GM18502 (cell line): Measurements from ENCODE around the gene RILPL2.
"Not testable (repeated sequence)": the region's sequence is repeated elsewhere in the genome, so short reads cannot be mapped to it uniquely, and the experiment has no call there.

Source experiments
- ATAC-seq: cut with Tn5 transposase; IDR thresholded peaks from one replicate; pipeline ENCODE4 v1.9.1; 2021; ENCODE audit warnings: mild to moderate bottlenecking; ENCODE audit not compliant: unreplicated experiment, poor library complexity

The RILPL2 gene

DNA sequence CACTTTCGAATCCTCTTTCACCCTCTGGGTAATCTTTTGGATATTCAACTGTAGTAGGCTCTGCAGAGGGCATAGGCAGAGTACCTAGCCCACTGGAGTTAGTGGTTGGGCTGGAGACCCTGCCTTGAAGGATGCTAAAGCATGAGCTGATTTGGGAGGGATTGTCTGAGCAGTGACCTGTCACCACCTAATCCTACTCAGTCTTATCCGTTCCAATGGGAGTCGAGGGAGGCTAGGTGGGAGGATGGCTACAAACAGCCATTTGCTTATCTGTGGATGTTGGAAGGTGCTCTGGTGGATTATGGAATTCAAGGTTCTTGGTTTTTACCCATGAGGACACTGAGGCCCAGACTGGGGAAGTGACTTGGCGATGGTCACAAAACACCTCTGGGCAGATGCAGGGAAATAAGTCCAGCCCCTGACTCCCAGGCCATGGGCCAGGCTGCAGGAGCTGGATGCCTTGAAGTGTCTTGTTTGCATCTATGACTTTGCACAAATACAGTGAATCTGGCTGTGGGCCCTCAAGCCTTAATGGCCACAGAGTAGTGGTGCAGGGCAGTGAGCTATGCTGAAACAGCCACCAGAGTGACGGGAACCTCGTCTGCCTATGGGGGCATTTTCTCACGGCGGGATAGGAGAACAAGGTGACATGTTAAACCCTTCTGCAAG lies 48.8 kb downstream of the RILPL2 start:
- ATAC-seq = no peak

DNA sequence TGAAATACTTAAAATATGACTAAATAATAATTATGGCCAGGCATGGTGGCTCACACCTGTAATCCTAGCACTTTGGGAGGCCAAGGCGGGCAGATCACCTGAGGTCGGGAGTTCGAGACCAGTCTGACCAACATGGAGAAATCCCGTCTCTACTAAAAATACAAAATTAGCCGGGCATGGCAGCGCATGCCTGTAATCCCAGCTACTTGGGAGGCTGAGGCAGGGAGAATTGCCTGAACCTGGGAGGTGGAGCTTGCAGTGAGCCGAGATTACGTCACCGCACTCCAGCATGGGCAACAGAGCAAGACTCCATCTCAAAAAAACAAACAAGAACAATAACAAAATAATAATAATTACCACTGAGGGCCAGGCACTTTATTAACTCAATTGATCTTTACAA lies 50.9 kb downstream of the RILPL2 start:
- ATAC-seq = not testable (repeated sequence)

DNA sequence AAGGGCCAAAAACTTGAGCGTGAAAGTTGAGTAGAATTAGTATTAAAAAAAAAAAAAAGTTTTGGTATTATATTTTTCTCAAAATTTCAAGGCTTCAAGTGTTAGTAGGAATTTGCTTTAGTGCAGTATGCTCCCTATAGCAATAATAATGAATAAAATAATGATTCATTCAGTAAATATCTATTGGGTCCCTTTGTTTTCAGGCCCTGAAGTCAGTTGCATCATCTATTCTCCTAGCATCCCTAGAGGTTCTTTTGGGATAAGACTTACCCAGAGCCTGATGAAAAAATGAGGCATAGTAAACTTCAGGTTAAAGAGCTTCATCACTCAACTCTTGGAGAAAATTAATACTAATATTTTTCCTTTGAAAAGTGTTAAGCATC lies 51.5 kb downstream of the RILPL2 start:
- ATAC-seq = no peak

DNA sequence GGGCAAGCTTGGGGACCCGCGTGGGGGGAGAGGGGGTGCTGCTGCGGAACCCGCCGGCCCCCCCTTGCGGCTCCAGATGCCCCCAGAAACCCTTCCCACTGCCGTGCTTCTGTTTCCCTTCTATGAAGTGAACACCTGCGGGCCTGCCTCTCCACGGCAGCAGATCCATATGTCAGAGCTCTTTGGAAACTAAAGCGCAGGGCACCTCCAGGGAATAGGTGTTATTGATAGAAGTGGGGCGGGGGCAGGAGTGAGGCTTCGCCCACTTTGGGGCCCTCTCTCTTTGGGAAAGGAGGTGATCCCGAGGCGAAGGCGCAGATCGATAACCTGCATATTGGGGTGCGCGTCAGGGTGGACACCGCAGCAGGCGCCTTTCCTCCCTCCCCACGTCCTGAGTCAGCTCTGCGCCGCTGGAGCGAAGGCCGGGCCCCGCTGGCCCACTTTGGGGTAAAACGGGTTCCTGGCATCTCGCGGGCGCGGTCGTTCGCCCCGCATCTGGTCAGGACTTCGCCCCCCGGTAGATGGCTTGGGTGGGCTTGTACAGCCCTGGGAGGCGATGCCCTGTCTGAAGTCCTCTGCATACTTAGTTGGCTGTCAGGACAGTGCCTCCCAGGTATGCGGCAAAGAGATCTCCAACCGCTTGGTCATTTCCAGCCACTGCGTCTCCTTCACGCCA lies 52.0 kb downstream of the RILPL2 start:
- ATAC-seq = no peak

DNA sequence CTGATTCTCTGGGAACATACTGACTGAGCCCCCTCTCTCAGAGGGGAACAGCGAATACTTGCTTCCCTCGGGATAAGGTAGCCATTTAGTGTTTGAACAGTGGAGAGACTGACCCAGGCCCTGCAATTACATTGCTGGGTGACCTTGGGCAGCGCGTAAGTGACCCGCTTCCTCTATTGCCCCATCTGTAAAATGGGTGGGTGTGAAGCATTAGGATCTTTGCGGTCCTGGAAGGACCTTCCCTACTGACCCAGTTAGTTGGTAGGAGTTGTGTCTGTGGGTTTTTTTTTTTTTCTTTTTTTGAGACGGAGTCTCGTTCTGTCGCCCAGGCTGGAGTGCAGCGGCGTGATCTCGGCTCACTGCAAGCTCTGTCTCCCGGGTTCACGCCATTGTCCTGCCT lies 53.8 kb downstream of the RILPL2 start:
- ATAC-seq = no peak

DNA sequence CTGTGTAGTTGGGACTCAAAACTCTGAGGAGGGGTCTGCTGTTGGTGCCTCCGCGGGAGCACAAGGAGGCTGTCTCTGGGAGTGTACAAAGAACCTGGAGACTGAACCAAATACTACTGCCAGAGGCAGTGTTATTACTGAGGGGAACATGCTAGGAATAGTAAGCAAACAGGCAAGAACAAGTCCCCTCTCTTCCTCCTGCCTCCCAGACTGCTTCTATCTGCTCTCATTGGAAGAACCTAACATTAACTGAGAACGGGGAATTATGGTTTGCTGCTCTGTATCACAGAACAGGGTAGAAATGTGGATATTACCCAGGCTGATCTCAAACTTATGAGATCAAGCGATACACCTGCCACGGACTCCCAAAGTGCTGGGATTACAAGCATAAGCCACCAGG lies 57.1 kb downstream of the RILPL2 start:
- ATAC-seq = no peak

DNA sequence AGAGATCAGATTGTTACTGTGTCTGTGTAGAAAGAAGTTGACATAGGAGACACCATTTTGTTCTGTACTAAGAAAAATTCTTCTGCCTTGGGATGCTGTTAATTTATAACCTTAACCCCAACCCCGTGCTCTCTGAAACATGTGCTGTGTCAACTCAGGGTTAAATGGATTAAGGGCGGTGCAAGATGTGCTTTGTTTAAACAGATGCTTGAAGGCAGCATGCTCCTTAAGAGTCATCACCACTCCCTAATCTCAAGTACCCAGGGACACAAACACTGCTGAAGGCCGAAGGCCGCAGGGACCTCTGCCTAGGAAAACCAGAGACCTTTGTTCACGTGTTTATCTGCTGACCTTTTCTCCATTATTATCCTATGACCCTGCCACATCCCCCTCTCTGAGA lies 64.1 kb downstream of the RILPL2 start:
- ATAC-seq = not testable (repeated sequence)

DNA sequence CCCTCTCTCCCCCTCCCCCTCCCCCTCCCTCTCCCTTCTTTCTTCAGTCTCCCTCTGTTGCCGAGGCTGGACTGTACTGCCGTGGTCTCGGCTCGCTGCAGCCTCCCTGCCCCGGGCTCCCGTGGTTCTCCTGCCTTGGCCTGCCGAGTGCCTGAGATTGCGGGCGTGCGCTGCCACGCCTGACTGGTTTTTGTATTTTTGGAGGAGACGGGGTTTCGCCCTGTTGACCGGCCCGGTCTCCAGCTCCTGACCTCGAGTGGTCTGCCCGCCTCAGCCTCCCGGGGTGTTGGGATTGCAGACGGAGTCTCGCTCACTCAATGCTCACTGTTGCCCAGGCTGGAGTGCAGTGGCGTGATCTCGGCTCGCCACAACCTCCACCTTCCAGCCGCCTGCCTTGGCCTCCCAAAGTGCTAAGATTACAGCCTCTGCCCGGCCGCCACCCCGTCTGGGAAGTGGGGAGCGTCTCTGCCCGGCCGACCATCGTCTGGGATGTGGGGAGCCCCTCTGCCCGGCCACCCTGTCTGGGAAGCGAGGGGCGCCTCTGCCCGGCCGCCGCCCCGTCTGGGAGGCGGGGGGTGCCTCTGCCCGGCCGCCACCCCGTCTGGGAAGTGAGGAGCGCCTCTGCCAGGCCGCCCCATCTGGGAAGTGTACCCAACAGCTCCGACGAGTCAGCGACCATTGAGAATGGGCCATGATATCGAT lies 64.7 kb downstream of the RILPL2 start:
- not testable (repeated sequence) for ATAC-seq

DNA sequence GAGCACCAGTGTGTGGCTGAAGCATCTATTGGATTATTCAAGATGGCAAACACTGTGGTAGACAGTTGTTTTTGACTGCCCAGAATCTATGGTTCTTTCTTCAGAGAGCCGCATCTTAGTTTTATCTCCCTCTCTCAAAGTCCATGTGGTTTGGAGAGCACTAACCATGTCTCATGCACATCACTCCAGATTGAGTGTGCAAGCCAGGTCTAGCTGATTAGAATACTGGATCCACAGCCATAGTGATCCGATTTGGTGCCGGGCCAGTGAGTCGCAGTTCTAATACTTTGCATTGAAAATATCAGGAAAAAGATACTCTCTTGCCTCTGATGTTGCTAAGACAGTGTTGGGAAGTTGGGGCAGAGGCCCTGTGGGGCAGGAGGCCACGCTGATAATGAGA lies 67.3 kb downstream of the RILPL2 start:
- ATAC-seq = no peak

DNA sequence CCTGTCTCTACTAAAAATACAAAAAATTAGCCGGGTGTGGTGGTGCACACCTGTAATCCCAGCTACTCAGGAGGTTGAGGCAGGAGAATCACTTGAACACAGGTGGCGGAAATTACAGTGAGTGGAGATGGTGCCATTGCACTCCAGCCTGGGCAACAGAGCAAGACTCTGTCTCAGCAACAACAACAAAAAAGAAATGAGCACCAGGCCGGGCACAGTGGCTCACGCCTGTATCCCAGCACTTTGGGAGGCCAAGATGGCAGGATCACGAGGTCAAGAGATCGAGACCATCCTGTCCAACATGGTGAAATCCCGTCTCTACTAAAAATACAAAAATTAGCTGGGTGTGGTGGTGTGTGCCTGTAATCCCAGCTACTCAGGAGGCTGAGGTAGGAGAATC lies 68.1 kb downstream of the RILPL2 start:
- ATAC-seq = not testable (repeated sequence)

DNA sequence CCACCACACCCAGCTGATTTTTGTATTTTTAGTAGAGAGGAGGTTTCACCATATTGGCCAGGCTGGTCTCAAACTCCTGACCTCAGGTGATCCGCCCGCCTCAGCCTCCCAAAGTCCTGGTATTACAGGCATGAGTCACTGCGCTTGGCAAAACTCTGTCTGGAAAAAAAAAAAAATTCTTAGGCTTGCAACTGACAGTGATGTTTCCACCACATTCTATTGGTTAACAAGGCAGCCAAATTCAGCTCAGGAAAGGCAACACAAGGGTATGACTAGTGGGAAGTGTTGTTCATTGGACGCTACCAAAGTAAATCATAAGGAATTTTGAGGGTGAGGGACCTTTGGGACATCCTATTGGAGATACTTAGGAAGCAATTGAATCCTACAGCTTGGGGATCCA lies 69.0 kb downstream of the RILPL2 start:
- ATAC-seq = no peak
